GM12891 (cell line): ENCODE data around the gene DOCK10.

ENCODE experiments used
- POLR2A ChIP-seq: IDR thresholded peaks from 2 replicates; pipeline ENCODE4 v1.6.1; 2011; ENCODE audit warnings: low read depth, low read length, control low read depth
- POLR2AphosphoS5 ChIP-seq: IDR thresholded peaks from 2 replicates; pipeline ENCODE4 v1.6.1; 2011; ENCODE audit warnings: low read depth, low read length, control low read depth
- TAF1 ChIP-seq: IDR thresholded peaks from 2 replicates; pipeline ENCODE4 v1.6.1; 2011; ENCODE audit warnings: low read depth, low read length, control low read depth

DNA sequence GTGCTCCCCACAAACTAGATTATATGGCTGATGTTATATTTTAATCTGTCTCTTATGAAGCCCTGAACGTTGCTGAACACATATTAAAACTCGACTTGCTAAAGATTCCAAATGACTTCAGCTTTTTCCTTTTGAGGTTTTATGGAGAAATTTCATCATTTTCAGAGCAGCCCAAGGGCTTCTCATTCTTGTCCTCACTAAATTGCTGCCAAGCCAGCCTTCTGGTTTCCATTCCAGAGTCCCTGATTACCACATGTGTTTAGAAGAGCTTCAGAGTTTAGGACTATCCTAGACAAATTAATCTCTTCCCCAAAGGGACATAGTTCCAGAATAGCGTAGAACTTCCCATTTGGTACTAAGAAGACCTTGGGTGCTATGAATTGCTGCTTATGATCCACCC, 248.3 kb downstream of the DOCK10 start:
- no peak for TF ChIP-seq POLR2A
- no peak for TF ChIP-seq TAF1
- TF ChIP-seq POLR2AphosphoS5: no peak
